ENCODE data around the gene ANXA4. TPM values are rescaled to one million over a fixed set of nuclear protein-coding genes. Genes with fewer than 3 reads are reported as not detected.

The ANXA4 gene
- total RNA-seq, 1 experiment from 2014 or later = 183 TPM

GRCh38 chr2:69847068-69847828 lies 105.3 kb downstream of the ANXA4 start:
- ChIA-PET CTCF (no interaction called here), POLR2A (interaction anchor here (0.6 kb wide), 1 partner anchor 289 kb away, joined by 3 read pairs; no protein-coding TSS in a partner anchor)
- DNase-seq (ENCODE audit: low read depth, low spot score) = no peak
- Histone ChIP-seq H3K9me3 (ENCODE audit: control insufficient read depth, insufficient read depth, low read depth, low read length) (no peaks in the 10 kb centered on the region), H3K4me1 (ENCODE audit: control insufficient read depth, insufficient read depth, low read length) (no peaks in the 10 kb centered on the region), H3K36me3 (ENCODE audit: control insufficient read depth, insufficient read depth, low read length) (no peaks in the 10 kb centered on the region; the same call in 1 of the 2 replicates), H3K4me3 (ENCODE audit: low read depth in 2 of 2, low read length in 2 of 2) (no peak overlapping the region), H3K27ac (ENCODE audit: low read length) (no peak overlapping the region), H3K27me3 (ENCODE audit: control insufficient read depth, insufficient read depth, low read length) (no peaks in the 10 kb centered on the region)
- no peak for ATAC-seq
- in situ Hi-C loops (cut with HindIII; ENCODE audit: low pct_unique_long_range_greater_than_20kb, low sequenced_read_pairs) = no loop called here
- intact Hi-C loops (cut with micrococcal nuclease; ENCODE audit: unreplicated experiment) = no loop called here
- TF ChIP-seq TCF7L2 (IDR thresholded peaks at IDR 0.05; ENCODE audit: low read depth, low read length) = no peak
- TF ChIP-seq SIN3A (IDR thresholded peaks at IDR 0.05; ENCODE audit: borderline replicate concordance, insufficient read depth, low read depth, low read length) = no peak
- no peak for TF ChIP-seq CTCF (IDR thresholded peaks at IDR 0.05)
- TF ChIP-seq REST (IDR thresholded peaks at IDR 0.05; ENCODE audit: insufficient read depth in 1 of 2, low read depth in 2 of 2, low read length in 1 of 2) = no peak
- no peak for TF ChIP-seq POLR2AphosphoS5 (IDR thresholded peaks at IDR 0.05; ENCODE audit: low read depth, low read length)
- BruUV-seq (replicated peaks) = no TSS peak

GRCh38 chr2:69848186-69848790 lies 106.4 kb downstream of the ANXA4 start:
- intact Hi-C loops (cut with micrococcal nuclease; ENCODE audit: unreplicated experiment) (no loop called here), in situ Hi-C loops (cut with HindIII; ENCODE audit: low pct_unique_long_range_greater_than_20kb, low sequenced_read_pairs) (no loop called here)
- ATAC-seq (no peak), DNase-seq (ENCODE audit: low read depth, low spot score) (no peak)
- no peaks in the 10 kb centered on the region; the same call in 1 of the 2 replicates for H3K36me3 ChIP-seq (ENCODE audit: control insufficient read depth, insufficient read depth, low read length)
- no peak overlapping the region for H3K27ac ChIP-seq (ENCODE audit: low read length)
- H3K27me3 ChIP-seq (ENCODE audit: control insufficient read depth, insufficient read depth, low read length) = no peaks in the 10 kb centered on the region
- no TSS peak for BruUV-seq (replicated peaks)
- POLR2A ChIA-PET = interaction anchor here (0.6 kb wide), 2 partner anchors 52 to 288 kb away, joined by 3 read pairs; no protein-coding TSS in a partner anchor
- no peaks in the 10 kb centered on the region for H3K9me3 ChIP-seq (ENCODE audit: control insufficient read depth, insufficient read depth, low read depth, low read length)
- no peaks in the 10 kb centered on the region for H3K4me1 ChIP-seq (ENCODE audit: control insufficient read depth, insufficient read depth, low read length)
- CTCF ChIA-PET = no interaction called here
- TF ChIP-seq CTCF (IDR thresholded peaks at IDR 0.05) (no peak), TCF7L2 (IDR thresholded peaks at IDR 0.05; ENCODE audit: low read depth, low read length) (no peak), REST (IDR thresholded peaks at IDR 0.05; ENCODE audit: insufficient read depth in 1 of 2, low read depth in 2 of 2, low read length in 1 of 2) (no peak), SIN3A (IDR thresholded peaks at IDR 0.05; ENCODE audit: borderline replicate concordance, insufficient read depth, low read depth, low read length) (no peak), POLR2AphosphoS5 (IDR thresholded peaks at IDR 0.05; ENCODE audit: low read depth, low read length) (no peak)
- H3K4me3 ChIP-seq (ENCODE audit: low read depth in 2 of 2, low read length in 2 of 2) = no peak overlapping the region

All from Panc1 (cell line).